GM18858 (cell line): ENCODE measurements around the gene PACSIN1.
"Not testable (repeated sequence)": the region's sequence is repeated elsewhere in the genome, so short reads cannot be mapped to it uniquely, and the experiment has no call there.

ENCODE experiments used
- ATAC-seq: cut with Tn5 transposase; IDR thresholded peaks from one replicate; pipeline ENCODE4 v1.9.1; 2021; ENCODE audit not compliant: unreplicated experiment

Gene PACSIN1

GRCh38 chr6:34484899-34485298 lies 19.0 kb downstream of the PACSIN1 start:
- no peak for ATAC-seq

- no peak for ATAC-seq
Observed at GRCh38 chr6:34485321-34486060, 19.6 kb downstream of the PACSIN1 start.

- no peak for ATAC-seq
Observed at GRCh38 chr6:34486106-34486740, 20.3 kb downstream of the PACSIN1 start.

GRCh38 chr6:34486886-34487285 lies 21.0 kb downstream of the PACSIN1 start:
- ATAC-seq: not testable (repeated sequence)

- no peak for ATAC-seq
Observed at GRCh38 chr6:34487536-34487935, 21.7 kb downstream of the PACSIN1 start.

GRCh38 chr6:34489207-34489805 lies 23.4 kb downstream of the PACSIN1 start:
- no peak for ATAC-seq

- no peak for ATAC-seq
Observed at GRCh38 chr6:34490390-34491090, 24.7 kb downstream of the PACSIN1 start.

GRCh38 chr6:34491091-34491430 lies 25.2 kb downstream of the PACSIN1 start:
- ATAC-seq: no peak

GRCh38 chr6:34493344-34493743 lies 27.5 kb downstream of the PACSIN1 start:
- no peak for ATAC-seq

GRCh38 chr6:34494973-34495372 lies 29.1 kb downstream of the PACSIN1 start:
- no peak for ATAC-seq

- no peak for ATAC-seq
Observed at GRCh38 chr6:34496103-34496685, 30.3 kb downstream of the PACSIN1 start.

- ATAC-seq: no peak
Observed at GRCh38 chr6:34497411-34497810, 31.5 kb downstream of the PACSIN1 start.

- ATAC-seq: no peak
Observed at GRCh38 chr6:34506718-34507117, 40.8 kb downstream of the PACSIN1 start.

GRCh38 chr6:34508425-34508824 lies 42.5 kb downstream of the PACSIN1 start:
- no peak for ATAC-seq

- ATAC-seq: no peak
Observed at GRCh38 chr6:34509782-34510181, 43.9 kb downstream of the PACSIN1 start.

- no peak for ATAC-seq
Observed at GRCh38 chr6:34510299-34510698, 44.4 kb downstream of the PACSIN1 start.

- ATAC-seq: no peak
Observed at GRCh38 chr6:34511214-34511914, 45.5 kb downstream of the PACSIN1 start.

GRCh38 chr6:34511915-34512737 lies 46.2 kb downstream of the PACSIN1 start:
- ATAC-seq: no peak

- ATAC-seq: no peak
Observed at GRCh38 chr6:34512738-34513115, 46.9 kb downstream of the PACSIN1 start.

- ATAC-seq: no peak
Observed at GRCh38 chr6:34513646-34514045, 47.8 kb downstream of the PACSIN1 start.
